Stimulated activated CD4-positive, alpha-beta T cell treated with anti-CD3 and anti-CD28 coated beads, Interleukin-15, amount 100 ng/mL, for 48 hours (primary cell): ENCODE data around the gene ZNF793.

Experiments
- DNase-seq, 2 donors: peaks; one replicate each; pipeline ENCODE4 v3.0.0-alpha.2; 2020; ENCODE audit warnings: low read depth in 2 of 2

Gene ZNF793

DNA sequence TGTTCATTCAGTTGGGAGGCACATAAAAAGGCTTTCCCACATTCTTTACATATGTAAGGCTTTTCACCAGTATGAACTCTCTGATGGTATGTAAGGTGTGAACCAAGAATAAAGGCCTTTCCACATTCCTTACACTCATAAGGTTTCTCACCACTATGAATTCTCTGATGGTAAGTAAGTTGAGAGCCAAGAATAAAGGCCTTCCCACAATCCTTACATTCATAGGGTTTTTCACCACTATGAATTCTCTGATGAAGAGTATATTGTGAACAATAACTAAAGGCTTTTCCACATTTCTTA is 58.6 kb downstream of the ZNF793 start:
- no peak for DNase-seq

DNA sequence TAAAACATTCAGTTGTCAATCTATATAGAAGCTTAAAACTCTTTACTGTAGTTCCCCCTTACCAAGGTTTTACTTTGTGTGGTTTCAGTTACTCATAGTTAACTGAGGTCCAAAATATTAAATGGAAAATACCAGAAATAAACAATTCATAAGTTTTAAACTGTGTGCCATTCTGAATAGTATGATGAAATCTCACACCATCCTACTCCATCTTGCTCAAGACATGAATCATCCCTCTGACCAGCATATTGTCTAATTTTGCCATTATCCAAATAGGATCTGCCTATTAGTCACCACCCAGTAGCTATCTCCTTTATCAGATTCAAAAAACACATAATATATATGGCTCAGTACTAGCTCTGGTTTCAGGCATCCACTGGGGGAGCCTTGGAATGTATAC is 65.5 kb downstream of the ZNF793 start:
- DNase-seq: no peak

DNA sequence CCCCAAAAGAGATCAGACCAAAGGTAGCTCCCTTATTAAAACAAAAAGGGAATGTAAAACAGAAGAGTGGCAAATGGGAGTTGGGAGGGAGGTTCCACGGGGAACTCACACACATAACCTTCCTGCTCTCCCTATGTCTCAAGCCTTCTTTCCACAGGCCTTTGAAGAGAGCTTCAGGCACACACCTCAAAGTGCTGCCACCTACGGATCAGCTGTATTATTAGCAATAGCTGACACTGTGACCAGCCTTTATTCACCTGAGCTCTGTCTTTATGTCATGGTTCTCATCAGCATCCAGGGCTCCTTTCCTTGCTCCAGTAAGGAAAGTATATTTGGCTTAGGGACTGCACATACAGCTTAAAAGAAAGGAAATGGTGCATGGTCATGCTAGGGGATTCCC is 76.6 kb downstream of the ZNF793 start:
- DNase-seq: no peak
